GM23338 (cell line): ENCODE data around the gene SMAD9. TPM values are rescaled to one million over a fixed set of nuclear protein-coding genes. Genes with fewer than 3 reads are reported as not detected.

ENCODE experiments used
- ATAC-seq: fragments of 200-7000 bp; cut with Tn5 transposase; 3 replicates; pipeline ENCODE4 v1.9.1; 2020
- DNase-seq: peaks from one replicate; pipeline ENCODE4 v3.0.0-alpha.2; 2015; ENCODE audit warnings: low spot score
- H2AFZ ChIP-seq: fragments of 200-600 bp; sonication (generic); 2 replicates; pipeline ENCODE4 v1.8.0; 2016; ENCODE audit warnings: antibody characterized with exemption, mild to moderate bottlenecking, moderate library complexity
- H3F3A ChIP-seq: fragments of 200-600 bp; sonication (generic); replicated peaks from 2 replicates; pipeline ENCODE4 v1.8.0; 2017; ENCODE audit warnings: antibody characterized with exemption, mixed run types, low read depth
- H3K27ac ChIP-seq: fragments of 200-600 bp; sonication (generic); 2 replicates; pipeline ENCODE4 v1.6.1; 2016; ENCODE audit warnings: low read depth
- H3K27me3 ChIP-seq: fragments of 200-600 bp; sonication (generic); 2 replicates; pipeline ENCODE4 v1.8.0; 2016; ENCODE audit warnings: mild to moderate bottlenecking, mixed run types, moderate library complexity; ENCODE audit not compliant: insufficient read depth
- H3K36me3 ChIP-seq: fragments of 200-600 bp; sonication (generic); 2 replicates; pipeline ENCODE4 v1.8.0; 2016; ENCODE audit warnings: mild to moderate bottlenecking; ENCODE audit not compliant: insufficient read depth
- H3K4me1 ChIP-seq: fragments of 200-600 bp; sonication (generic); 2 replicates; pipeline ENCODE4 v1.8.0; 2016; ENCODE audit warnings: mild to moderate bottlenecking, moderate library complexity; ENCODE audit not compliant: insufficient read depth
- H3K4me2 ChIP-seq: fragments of 200-600 bp; sonication (generic); 2 replicates; pipeline ENCODE4 v1.7.1; 2017; ENCODE audit warnings: mixed run types
- H3K4me3 ChIP-seq: fragments of 200-600 bp; sonication (generic); 2 replicates; pipeline ENCODE4 v1.6.1; 2016; ENCODE audit warnings: mixed run types
- H3K79me2 ChIP-seq: fragments of 200-600 bp; sonication (generic); replicated peaks from 2 replicates; pipeline ENCODE4 v1.8.0; 2017; ENCODE audit warnings: mild to moderate bottlenecking; ENCODE audit not compliant: insufficient read depth
- H3K9me2 ChIP-seq: fragments of 200-600 bp; sonication (generic); 2 replicates; pipeline ENCODE4 v1.8.0; 2017; ENCODE audit not compliant: insufficient read depth
- H4K20me1 ChIP-seq: fragments of 200-600 bp; sonication (generic); replicated peaks from 2 replicates; pipeline ENCODE4 v1.8.0; 2017; ENCODE audit warnings: mild to moderate bottlenecking; ENCODE audit not compliant: insufficient read depth
- H3K27ac Mint-ChIP-seq: 2 replicates; pipeline ENCODE4 v1.8.0; 2020; ENCODE audit warnings: inconsistent platforms, mild to moderate bottlenecking, moderate library complexity, mixed read lengths
- H3K27me3 Mint-ChIP-seq: 3 replicates; pipeline ENCODE4 v1.8.0; 2022; ENCODE audit warnings: low read depth, mild to moderate bottlenecking, moderate library complexity, mixed read lengths, inconsistent platforms; ENCODE audit not compliant: insufficient read depth, poor library complexity
- H3K36me3 Mint-ChIP-seq: 3 replicates; pipeline ENCODE4 v1.8.0; 2021; ENCODE audit warnings: low read depth, mild to moderate bottlenecking, inconsistent platforms, moderate library complexity, mixed read lengths
- H3K4me1 Mint-ChIP-seq: 3 replicates; pipeline ENCODE4 v1.8.0; 2020; ENCODE audit warnings: mild to moderate bottlenecking, inconsistent platforms, mixed read lengths
- H3K4me3 Mint-ChIP-seq: 3 replicates; pipeline ENCODE4 v1.8.0; 2021; ENCODE audit warnings: moderate library complexity, mild to moderate bottlenecking, inconsistent platforms, mixed read lengths
- H3K9me3 Mint-ChIP-seq: 3 replicates; pipeline ENCODE4 v1.8.0; 2020; ENCODE audit warnings: moderate library complexity, mild to moderate bottlenecking, inconsistent platforms, mixed read lengths
- CREB1 ChIP-seq: fragments of 250-450 bp; sonication (Bioruptor Pico); IDR thresholded peaks from 2 replicates; pipeline ENCODE4 v1.5.0; 2020; ENCODE audit warnings: low read depth, mild to moderate bottlenecking, moderate library complexity
- EZH2 ChIP-seq: fragments of 200-600 bp; sonication (generic); IDR thresholded peaks from one replicate; pipeline ENCODE4 v1.8.0; 2017; ENCODE audit warnings: antibody characterized with exemption, mild to moderate bottlenecking, low read depth; ENCODE audit not compliant: unreplicated experiment
- EZH2phosphoT487 ChIP-seq: fragments of 200-600 bp; sonication (generic); IDR thresholded peaks from one replicate; pipeline ENCODE4 v1.8.1; 2018; ENCODE audit warnings: antibody characterized with exemption; ENCODE audit not compliant: unreplicated experiment
- JUNB ChIP-seq: IDR thresholded peaks from one replicate; pipeline ENCODE4 v1.6.1; 2016; ENCODE audit warnings: antibody characterized with exemption; ENCODE audit not compliant: unreplicated experiment
- NANOG ChIP-seq: IDR thresholded peaks from 2 replicates; pipeline ENCODE4 v1.6.1; 2016; ENCODE audit warnings: antibody characterized with exemption, borderline replicate concordance
- POLR2AphosphoS5 ChIP-seq: IDR thresholded peaks from 2 replicates; pipeline ENCODE4 v1.6.1; 2016; ENCODE audit warnings: antibody characterized with exemption, low read depth
- STAT1 ChIP-seq: IDR thresholded peaks from one replicate; pipeline ENCODE4 v1.6.1; 2016; ENCODE audit warnings: antibody characterized with exemption; ENCODE audit not compliant: unreplicated experiment
- ZNF114 ChIP-seq: fragments of 250-450 bp; sonication (Bioruptor Pico); IDR thresholded peaks from 2 replicates; pipeline ENCODE4 v1.5.0; 2020; ENCODE audit warnings: mild to moderate bottlenecking, moderate library complexity
- ZNF331 ChIP-seq: fragments of 250-450 bp; sonication (Bioruptor Pico); IDR thresholded peaks from 2 replicates; pipeline ENCODE4 v1.5.0; 2020; ENCODE audit warnings: low read depth, mild to moderate bottlenecking, moderate library complexity
- ZNF462 ChIP-seq: fragments of 250-450 bp; sonication (Bioruptor Pico); IDR thresholded peaks from 2 replicates; pipeline ENCODE4 v1.5.0; 2020; ENCODE audit warnings: mild to moderate bottlenecking, moderate library complexity
- polyA plus RNA-seq: library from polyadenylated mRNA; unstranded; fragments of >200 nt; fragmentation: Nextera tagmentation; extraction: Ambion mirVana; gene quantifications from 2 replicates; pipeline ENCODE4 v1.2.1, GENCODE V29; 2016
- total RNA-seq: library from RNA; depleted of rRNA; stranded (reverse); fragments of >200 nt; shearing (Covaris generic); gene quantifications from 2 replicates; pipeline ENCODE4 v1.2.3, GENCODE V29; 2014
- TF ChIP-seq, protein P1 (sequence below): IDR thresholded peaks from one replicate; pipeline ENCODE4 v1.6.1; 2018; ENCODE audit warnings: antibody characterized with exemption; ENCODE audit not compliant: unreplicated experiment
- TF ChIP-seq, protein P2 (sequence below): IDR thresholded peaks from 2 replicates; pipeline ENCODE4 v1.6.1; 2016; ENCODE audit warnings: antibody characterized with exemption
- TF ChIP-seq, protein P3 (sequence below), 2 experiments: fragments of 200-600 bp in 1 of 2; sonication (generic) in 1 of 2; conservative IDR thresholded peaks; 2 replicates each; pipeline versions ENCODE4 v1.5.1 to v1.6.1; 2016 to 2017; ENCODE audit warnings: antibody characterized with exemption in 2 of 2, low read depth in 2 of 2, mild to moderate bottlenecking in 2 of 2, moderate library complexity in 1 of 2

SMAD9 gene
- total and polyA plus RNA-seq, 2 experiments from 2014 or later, result 0.95 to 1.3 TPM

DNA sequence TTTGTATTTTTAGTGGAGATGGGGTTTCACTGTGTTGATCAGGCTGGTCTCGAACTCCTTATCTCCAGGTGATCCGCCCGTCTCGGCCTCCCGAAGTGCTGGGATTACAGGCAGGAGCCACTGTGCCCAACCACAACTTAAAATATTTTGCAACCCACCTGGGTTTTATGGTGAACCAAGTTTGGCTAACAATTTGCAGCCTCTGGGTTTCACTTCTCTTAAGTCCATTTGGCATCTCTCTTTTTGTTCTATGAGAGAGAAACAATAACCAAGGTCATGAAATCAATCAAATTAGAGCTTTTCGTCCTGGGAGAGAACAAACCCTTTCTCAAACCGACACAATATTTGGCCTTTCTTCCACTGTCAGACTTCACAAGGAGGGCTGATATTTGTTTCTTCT lies 5.6 kb upstream of the SMAD9 start:
- H3K27me3 Mint-ChIP-seq, result peaks cover 4% of the 10 kb centered on the region
- Histone ChIP-seq H2AFZ (peak overlapping the region; percentile 28; the same call in 1 of the 2 replicates), H3K4me3 (no peak overlapping the region), H3K4me1 (peaks cover 5% of the 10 kb centered on the region; the same call in 1 of the 2 replicates), H3F3A (peaks cover 9% of the 10 kb centered on the region; the same call in 1 of the 2 replicates), H4K20me1 (no peaks in the 10 kb centered on the region; the same call in 1 of the 2 replicates), H3K4me2 (no peak overlapping the region), H3K9me2 (no peaks in the 10 kb centered on the region), H3K27me3 (peaks cover 13% of the 10 kb centered on the region), H3K79me2 (no peaks in the 10 kb centered on the region), H3K36me3 (no peaks in the 10 kb centered on the region), H3K27ac (no peak overlapping the region)
- no peak overlapping the region for H3K4me3 Mint-ChIP-seq
- no peak for ATAC-seq
- H3K9me3 Mint-ChIP-seq, result no peaks in the 10 kb centered on the region; the same call in 2 of the 3 replicates
- H3K4me1 Mint-ChIP-seq, result no peaks in the 10 kb centered on the region
- DNase-seq, result no peak
- no peaks in the 10 kb centered on the region for H3K36me3 Mint-ChIP-seq
- no peak for TF ChIP-seq ZNF462 (CRISPR knock-in tag)
- TF ChIP-seq, protein P1, sequence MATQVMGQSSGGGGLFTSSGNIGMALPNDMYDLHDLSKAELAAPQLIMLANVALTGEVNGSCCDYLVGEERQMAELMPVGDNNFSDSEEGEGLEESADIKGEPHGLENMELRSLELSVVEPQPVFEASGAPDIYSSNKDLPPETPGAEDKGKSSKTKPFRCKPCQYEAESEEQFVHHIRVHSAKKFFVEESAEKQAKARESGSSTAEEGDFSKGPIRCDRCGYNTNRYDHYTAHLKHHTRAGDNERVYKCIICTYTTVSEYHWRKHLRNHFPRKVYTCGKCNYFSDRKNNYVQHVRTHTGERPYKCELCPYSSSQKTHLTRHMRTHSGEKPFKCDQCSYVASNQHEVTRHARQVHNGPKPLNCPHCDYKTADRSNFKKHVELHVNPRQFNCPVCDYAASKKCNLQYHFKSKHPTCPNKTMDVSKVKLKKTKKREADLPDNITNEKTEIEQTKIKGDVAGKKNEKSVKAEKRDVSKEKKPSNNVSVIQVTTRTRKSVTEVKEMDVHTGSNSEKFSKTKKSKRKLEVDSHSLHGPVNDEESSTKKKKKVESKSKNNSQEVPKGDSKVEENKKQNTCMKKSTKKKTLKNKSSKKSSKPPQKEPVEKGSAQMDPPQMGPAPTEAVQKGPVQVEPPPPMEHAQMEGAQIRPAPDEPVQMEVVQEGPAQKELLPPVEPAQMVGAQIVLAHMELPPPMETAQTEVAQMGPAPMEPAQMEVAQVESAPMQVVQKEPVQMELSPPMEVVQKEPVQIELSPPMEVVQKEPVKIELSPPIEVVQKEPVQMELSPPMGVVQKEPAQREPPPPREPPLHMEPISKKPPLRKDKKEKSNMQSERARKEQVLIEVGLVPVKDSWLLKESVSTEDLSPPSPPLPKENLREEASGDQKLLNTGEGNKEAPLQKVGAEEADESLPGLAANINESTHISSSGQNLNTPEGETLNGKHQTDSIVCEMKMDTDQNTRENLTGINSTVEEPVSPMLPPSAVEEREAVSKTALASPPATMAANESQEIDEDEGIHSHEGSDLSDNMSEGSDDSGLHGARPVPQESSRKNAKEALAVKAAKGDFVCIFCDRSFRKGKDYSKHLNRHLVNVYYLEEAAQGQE, result no peak
- no peak for TF ChIP-seq NANOG
- no peak for TF ChIP-seq ZNF331 (CRISPR knock-in tag)
- TF ChIP-seq CREB1, result no peak
- TF ChIP-seq STAT1, result no peak
- TF ChIP-seq EZH2phosphoT487, result no peak
- TF ChIP-seq JUNB, result no peak
- no peak for TF ChIP-seq ZNF114 (CRISPR knock-in tag)
- TF ChIP-seq POLR2AphosphoS5, result no peak
- TF ChIP-seq, protein P2, sequence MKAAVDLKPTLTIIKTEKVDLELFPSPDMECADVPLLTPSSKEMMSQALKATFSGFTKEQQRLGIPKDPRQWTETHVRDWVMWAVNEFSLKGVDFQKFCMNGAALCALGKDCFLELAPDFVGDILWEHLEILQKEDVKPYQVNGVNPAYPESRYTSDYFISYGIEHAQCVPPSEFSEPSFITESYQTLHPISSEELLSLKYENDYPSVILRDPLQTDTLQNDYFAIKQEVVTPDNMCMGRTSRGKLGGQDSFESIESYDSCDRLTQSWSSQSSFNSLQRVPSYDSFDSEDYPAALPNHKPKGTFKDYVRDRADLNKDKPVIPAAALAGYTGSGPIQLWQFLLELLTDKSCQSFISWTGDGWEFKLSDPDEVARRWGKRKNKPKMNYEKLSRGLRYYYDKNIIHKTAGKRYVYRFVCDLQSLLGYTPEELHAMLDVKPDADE, result no peak
- TF ChIP-seq, protein P3, sequence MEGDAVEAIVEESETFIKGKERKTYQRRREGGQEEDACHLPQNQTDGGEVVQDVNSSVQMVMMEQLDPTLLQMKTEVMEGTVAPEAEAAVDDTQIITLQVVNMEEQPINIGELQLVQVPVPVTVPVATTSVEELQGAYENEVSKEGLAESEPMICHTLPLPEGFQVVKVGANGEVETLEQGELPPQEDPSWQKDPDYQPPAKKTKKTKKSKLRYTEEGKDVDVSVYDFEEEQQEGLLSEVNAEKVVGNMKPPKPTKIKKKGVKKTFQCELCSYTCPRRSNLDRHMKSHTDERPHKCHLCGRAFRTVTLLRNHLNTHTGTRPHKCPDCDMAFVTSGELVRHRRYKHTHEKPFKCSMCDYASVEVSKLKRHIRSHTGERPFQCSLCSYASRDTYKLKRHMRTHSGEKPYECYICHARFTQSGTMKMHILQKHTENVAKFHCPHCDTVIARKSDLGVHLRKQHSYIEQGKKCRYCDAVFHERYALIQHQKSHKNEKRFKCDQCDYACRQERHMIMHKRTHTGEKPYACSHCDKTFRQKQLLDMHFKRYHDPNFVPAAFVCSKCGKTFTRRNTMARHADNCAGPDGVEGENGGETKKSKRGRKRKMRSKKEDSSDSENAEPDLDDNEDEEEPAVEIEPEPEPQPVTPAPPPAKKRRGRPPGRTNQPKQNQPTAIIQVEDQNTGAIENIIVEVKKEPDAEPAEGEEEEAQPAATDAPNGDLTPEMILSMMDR (conservative IDR thresholded peaks at IDR 0.05; ENCODE audit: low read depth in 2 of 2), result no peak
- no peak for TF ChIP-seq EZH2
- H3K27ac Mint-ChIP-seq, result no peak overlapping the region
